DOHH2 (cell line): ENCODE measurements around the gene NPFF.

Experiments
- H3F3A ChIP-seq: fragments of 200-600 bp; sonication (generic), shearing (Covaris generic); 2 replicates; pipeline ENCODE4 v1.6.0; 2016; ENCODE audit warnings: antibody characterized with exemption, mild to moderate bottlenecking; ENCODE audit not compliant: control insufficient read depth, insufficient read depth
- H3K27ac ChIP-seq: fragments of 200-600 bp; sonication (generic); 2 replicates; pipeline ENCODE4 v1.5.1; 2014; ENCODE audit warnings: low read depth, mild to moderate bottlenecking, low read length, moderate library complexity
- H3K27me3 ChIP-seq: fragments of 200-600 bp; sonication (generic); 2 replicates; pipeline ENCODE4 v1.6.1; 2014; ENCODE audit warnings: mild to moderate bottlenecking, low read length, mixed read lengths; ENCODE audit not compliant: control insufficient read depth
- H3K36me3 ChIP-seq: fragments of 200-600 bp; sonication (generic); 2 replicates; pipeline ENCODE4 v1.6.1; 2014; ENCODE audit warnings: mild to moderate bottlenecking, low read length, moderate library complexity, mixed read lengths; ENCODE audit not compliant: control insufficient read depth
- H3K4me1 ChIP-seq: fragments of 200-600 bp; sonication (generic); 2 replicates; pipeline ENCODE4 v1.6.1; 2014; ENCODE audit warnings: mild to moderate bottlenecking, low read length, mixed read lengths; ENCODE audit not compliant: control insufficient read depth
- H3K4me2 ChIP-seq: fragments of 200-600 bp; sonication (generic); 2 replicates; pipeline ENCODE4 v1.6.0; 2014; ENCODE audit warnings: mild to moderate bottlenecking, low read length, moderate library complexity
- H3K4me3 ChIP-seq: fragments of 200-600 bp; sonication (generic); 2 replicates; pipeline ENCODE4 v1.5.1; 2014; ENCODE audit warnings: mild to moderate bottlenecking, low read length, mixed read lengths
- H3K79me2 ChIP-seq: fragments of 200-600 bp; sonication (generic); 2 replicates; pipeline ENCODE4 v1.6.1; 2014; ENCODE audit warnings: mild to moderate bottlenecking, low read length, mixed read lengths; ENCODE audit not compliant: control insufficient read depth
- H3K9me2 ChIP-seq: fragments of 200-600 bp; sonication (generic); replicated peaks from 2 replicates; pipeline ENCODE4 v1.6.1; 2014; ENCODE audit warnings: mild to moderate bottlenecking, low read length, mixed read lengths; ENCODE audit not compliant: control insufficient read depth
- H3K9me3 ChIP-seq: fragments of 200-600 bp; sonication (generic); 2 replicates; pipeline ENCODE4 v1.6.1; 2014; ENCODE audit warnings: antibody characterized with exemption, low read length, mixed read lengths; ENCODE audit not compliant: control insufficient read depth, insufficient read depth
- H4K20me1 ChIP-seq: fragments of 200-600 bp; sonication (generic); 2 replicates; pipeline ENCODE4 v1.6.0; 2014; ENCODE audit warnings: low read depth, mild to moderate bottlenecking, antibody characterized with exemption, low read length, moderate library complexity; ENCODE audit not compliant: control insufficient read depth, insufficient read depth
- CTCF ChIP-seq: fragments of 200-600 bp; sonication (generic); IDR thresholded peaks from one replicate; pipeline ENCODE4 v1.5.1; 2014; ENCODE audit warnings: antibody characterized with exemption, mild to moderate bottlenecking, low read depth, low read length; ENCODE audit not compliant: poor library complexity, severe bottlenecking
- EZH2phosphoT487 ChIP-seq: fragments of 200-600 bp; sonication (generic); IDR thresholded peaks from 2 replicates; pipeline ENCODE4 v1.6.1; 2017; ENCODE audit warnings: borderline replicate concordance, mild to moderate bottlenecking, antibody characterized with exemption, low read length, moderate library complexity, mixed read lengths

Gene NPFF

GRCh38 chr12:53489242-53489864 lies 17.9 kb downstream of the NPFF start:
- Histone ChIP-seq H3K9me2 (no peaks in the 10 kb centered on the region), H3K4me2 (no peak overlapping the region), H3K27me3 (no peaks in the 10 kb centered on the region), H3K79me2 (0 out of 2 replicates have a peak, but pooled peaks cover 4% of the 10 kb centered on the region), H3K36me3 (peaks cover 17% of the 10 kb centered on the region), H3K27ac (no peak overlapping the region), H3F3A (peaks cover 4% of the 10 kb centered on the region; the same call in 1 of the 2 replicates), H3K4me3 (no peak overlapping the region), H3K4me1 (peaks cover 27% of the 10 kb centered on the region), H3K9me3 (no peaks in the 10 kb centered on the region), H4K20me1 (no peaks in the 10 kb centered on the region)
- TF ChIP-seq EZH2phosphoT487 (no peak), CTCF (no peak)

GRCh38 chr12:53486736-53487487 lies 20.4 kb downstream of the NPFF start:
- H3K4me3 ChIP-seq = no peak overlapping the region
- H3K9me3 ChIP-seq = no peaks in the 10 kb centered on the region
- H3K27ac ChIP-seq = no peak overlapping the region
- no peaks in the 10 kb centered on the region for H3K27me3 ChIP-seq
- H3K9me2 ChIP-seq = no peaks in the 10 kb centered on the region
- H3K4me2 ChIP-seq = no peak overlapping the region
- TF ChIP-seq CTCF (no peak), EZH2phosphoT487 (no peak)
- peaks cover 5% of the 10 kb centered on the region for H3K4me1 ChIP-seq
- H3F3A ChIP-seq = peaks cover 17% of the 10 kb centered on the region
- H3K36me3 ChIP-seq = peaks cover 42% of the 10 kb centered on the region
- H4K20me1 ChIP-seq = peaks cover 12% of the 10 kb centered on the region
- H3K79me2 ChIP-seq = no peaks in the 10 kb centered on the region

GRCh38 chr12:53485955-53486735 lies 21.1 kb downstream of the NPFF start:
- H4K20me1 ChIP-seq = peaks cover 12% of the 10 kb centered on the region
- no peaks in the 10 kb centered on the region for H3K9me3 ChIP-seq
- H3K27ac ChIP-seq = no peak overlapping the region
- H3K36me3 ChIP-seq = peaks cover 48% of the 10 kb centered on the region
- H3K4me1 ChIP-seq = peaks cover 5% of the 10 kb centered on the region
- H3K4me2 ChIP-seq = no peak overlapping the region
- no peak overlapping the region for H3K4me3 ChIP-seq
- H3K79me2 ChIP-seq = no peaks in the 10 kb centered on the region
- TF ChIP-seq EZH2phosphoT487 (no peak), CTCF (no peak)
- peaks cover 24% of the 10 kb centered on the region for H3F3A ChIP-seq
- no peaks in the 10 kb centered on the region for H3K27me3 ChIP-seq
- no peaks in the 10 kb centered on the region for H3K9me2 ChIP-seq
